CD14-positive monocyte (primary cell): ENCODE measurements around the gene THRB. TPM values are rescaled to one million over a fixed set of nuclear protein-coding genes. Genes with fewer than 3 reads are reported as not detected.

Experiments used
- DNase-seq, 3 donors: peaks; one replicate each; pipeline ENCODE4 v3.0.0-alpha.2; 2011 to 2022
- H2AFZ ChIP-seq: 2 replicates; pipeline ENCODE4 v1.6.0; 2012; ENCODE audit warnings: mild to moderate bottlenecking, low read depth, low read length, inconsistent platforms; ENCODE audit not compliant: insufficient read depth, poor library complexity, severe bottlenecking
- H3K27ac ChIP-seq, 2 donors: 1 replicate in 1 of 2; 2 replicates in 1 of 2; pipeline ENCODE4 v1.5.1; 2012 to 2013; ENCODE audit warnings: low read length in 2 of 2, control low read depth in 1 of 2, inconsistent platforms in 1 of 2, low read depth in 1 of 2, mild to moderate bottlenecking in 1 of 2
- H3K27me3 ChIP-seq, 2 donors: one replicate each; pipeline versions ENCODE4 v1.6.0 to v1.6.1; 2011 to 2013; ENCODE audit warnings: low read length in 2 of 2; ENCODE audit not compliant: control insufficient read depth in 2 of 2, insufficient read depth in 2 of 2
- H3K36me3 ChIP-seq, 2 donors: replicated peaks in 1 of 2; 1 replicate in 1 of 2; 2 replicates in 1 of 2; pipeline versions ENCODE4 v1.5.1 to v1.6.1; 2012 to 2013; ENCODE audit warnings: low read length in 2 of 2, control low read depth in 1 of 2, inconsistent platforms in 1 of 2, mild to moderate bottlenecking in 1 of 2; ENCODE audit not compliant: insufficient read depth in 2 of 2, control insufficient read depth in 1 of 2
- H3K4me1 ChIP-seq, 2 donors: 1 replicate in 1 of 2; 2 replicates in 1 of 2; pipeline versions ENCODE4 v1.5.1 to v1.6.1; 2012 to 2013; ENCODE audit warnings: low read length in 2 of 2, control low read depth in 1 of 2, inconsistent platforms in 1 of 2, mild to moderate bottlenecking in 1 of 2, moderate library complexity in 1 of 2; ENCODE audit not compliant: insufficient read depth in 2 of 2, control insufficient read depth in 1 of 2
- H3K4me2 ChIP-seq: replicated peaks from 2 replicates; pipeline ENCODE3; 2012; ENCODE audit warnings: low read length, moderate library complexity, mild to moderate bottlenecking; ENCODE audit not compliant: poor library complexity, severe bottlenecking; ENCODE audit errors: extremely low read depth
- H3K4me3 ChIP-seq, 3 experiments: fragments of 200-600 bp in 1 of 3; sonication (generic) in 1 of 3; replicated peaks in 1 of 3; 1 replicate in 2 of 3; 2 replicates in 1 of 3; pipeline ENCODE4 v1.5.1; 2011 to 2013; ENCODE audit warnings: low read length in 3 of 3, mild to moderate bottlenecking in 3 of 3, control low read depth in 2 of 3, low read depth in 2 of 3, inconsistent platforms in 1 of 3, moderate library complexity in 1 of 3
- H3K79me2 ChIP-seq: 2 replicates; pipeline ENCODE4 v1.6.0; 2012; ENCODE audit warnings: mild to moderate bottlenecking, control low read depth, inconsistent platforms, low read length, moderate library complexity; ENCODE audit not compliant: insufficient read depth
- H3K9ac ChIP-seq: 2 replicates; pipeline ENCODE4 v1.6.0; 2017; ENCODE audit warnings: low read length, mild to moderate bottlenecking; ENCODE audit not compliant: insufficient read depth, poor library complexity, severe bottlenecking
- H3K9me3 ChIP-seq, 2 donors: replicated peaks in 1 of 2; 1 replicate in 1 of 2; 2 replicates in 1 of 2; pipeline versions ENCODE4 v1.5.1 to v1.6.1; 2012 to 2013; ENCODE audit warnings: low read length in 2 of 2, control low read depth in 1 of 2; ENCODE audit not compliant: control insufficient read depth in 1 of 2, insufficient read depth in 1 of 2
- H4K20me1 ChIP-seq: 2 replicates; pipeline ENCODE4 v1.6.0; 2012; ENCODE audit warnings: mild to moderate bottlenecking, low read length, control low read depth, moderate library complexity; ENCODE audit not compliant: insufficient read depth
- H3K27ac Mint-ChIP-seq, 7 donors: one replicate each; pipeline ENCODE4 v1.8.0; 2020; ENCODE audit warnings: mild to moderate bottlenecking in 7 of 7, mixed read lengths in 7 of 7, moderate library complexity in 6 of 7, inconsistent platforms in 2 of 7
- H3K27me3 Mint-ChIP-seq, 3 donors: one replicate each; pipeline ENCODE4 v1.8.0; 2021 to 2022; ENCODE audit warnings: low read depth in 3 of 3, mild to moderate bottlenecking in 3 of 3, mixed read lengths in 3 of 3, moderate library complexity in 3 of 3, inconsistent platforms in 1 of 3
- H3K36me3 Mint-ChIP-seq, 2 donors: one replicate each; pipeline ENCODE4 v1.8.0; 2020; ENCODE audit warnings: mixed read lengths in 2 of 2, inconsistent platforms in 1 of 2, mild to moderate bottlenecking in 1 of 2
- H3K4me1 Mint-ChIP-seq: one replicate; pipeline ENCODE4 v1.8.0; 2020; ENCODE audit warnings: mild to moderate bottlenecking, mixed read lengths
- H3K4me3 Mint-ChIP-seq, 2 donors: one replicate each; pipeline ENCODE4 v1.8.0; 2020; ENCODE audit warnings: mild to moderate bottlenecking in 2 of 2, mixed read lengths in 2 of 2, moderate library complexity in 1 of 2
- H3K9me3 Mint-ChIP-seq, 7 donors: one replicate each; pipeline ENCODE4 v1.8.0; 2020 to 2022; ENCODE audit warnings: mixed read lengths in 7 of 7, mild to moderate bottlenecking in 6 of 7, moderate library complexity in 6 of 7, inconsistent platforms in 2 of 7
- CTCF ChIP-seq: fragments of 200-600 bp; IDR thresholded peaks from one replicate; pipeline ENCODE4 v1.8.0; 2022; ENCODE audit warnings: antibody characterized with exemption, mild to moderate bottlenecking
- WGBS: methylation state at CpG from one replicate; pipeline ENCODE4 v1.1.5; 2013; ENCODE audit warnings: missing lambda C conversion rate; ENCODE audit not compliant: insufficient coverage; 5-methylcytosine and 5-hydroxymethylcytosine counted together
- intact Hi-C, 2 donors: fragments of 100-400 bp; cut with micrococcal nuclease; formaldehyde crosslinking; loops; one replicate each; pipeline versions ENCODE4 v1.15.0 to v1.15.1; 2023
- polyA plus RNA-seq, 3 donors: library from polyadenylated mRNA; depleted of rRNA in 1 of 3; unstranded in 2 of 3; stranded (reverse) in 1 of 3; fragments of 300-500 nt in 2 of 3; fragments of >200 nt in 1 of 3; fragmentation: Illumina TruSeq in 2 of 3; gene quantifications; 1 replicate in 2 of 3; 2 replicates in 1 of 3; pipeline ENCODE4 v1.2.3, GENCODE V29; 2012 to 2021

Gene THRB
- polyA plus RNA-seq, 3 donors: 0.05 TPM; not detected in 2

GRCh38 chr3:24155276-24155675 is 339.4 kb downstream of the THRB start:
- no peak overlapping the region for H3K27ac ChIP-seq
- H3K79me2 ChIP-seq: no peaks in the 10 kb centered on the region
- no peaks in the 10 kb centered on the region for H3K4me1 ChIP-seq
- H4K20me1 ChIP-seq: no peaks in the 10 kb centered on the region
- no peak overlapping the region for H3K4me3 ChIP-seq
- H3K27ac Mint-ChIP-seq: no peak overlapping the region
- no peak overlapping the region for H2AFZ ChIP-seq
- intact Hi-C loops: no loop called here
- H3K9ac ChIP-seq: no peak overlapping the region
- no peak overlapping the region for H3K4me2 ChIP-seq
- no peak for DNase-seq
- H3K27me3 ChIP-seq: peaks cover 0 to 2% of the 10 kb centered on the region in 2 donors
- no peak for TF ChIP-seq CTCF
- no peak overlapping the region for H3K4me3 Mint-ChIP-seq
- peaks cover 5% of the 10 kb centered on the region for H3K4me1 Mint-ChIP-seq
- peaks cover 0 to 2% (median 2%) of the 10 kb centered on the region in 3 donors for H3K27me3 Mint-ChIP-seq
- H3K36me3 ChIP-seq: no peaks in the 10 kb centered on the region
- no peaks in the 10 kb centered on the region for H3K36me3 Mint-ChIP-seq
- no peaks in the 10 kb centered on the region for H3K9me3 ChIP-seq
- peaks cover 0 to 5% (median 0%) of the 10 kb centered on the region in 7 donors for H3K9me3 Mint-ChIP-seq

- peaks cover 0 to 4% (median 0%) of the 10 kb centered on the region in 7 donors for H3K9me3 Mint-ChIP-seq
- H3K36me3 Mint-ChIP-seq: no peaks in the 10 kb centered on the region
- no peaks in the 10 kb centered on the region for H3K9me3 ChIP-seq
- H3K36me3 ChIP-seq: no peaks in the 10 kb centered on the region
- no CpG with 5 or more reads among the region's 1 CpG for WGBS
- intact Hi-C loops: no loop called here
- H4K20me1 ChIP-seq: no peaks in the 10 kb centered on the region
- TF ChIP-seq CTCF: no peak
- H3K4me2 ChIP-seq: no peak overlapping the region
- H3K4me3 Mint-ChIP-seq: no peak overlapping the region
- peaks cover 5% of the 10 kb centered on the region for H3K4me1 Mint-ChIP-seq
- H3K9ac ChIP-seq: no peak overlapping the region
- H3K27ac ChIP-seq: no peak overlapping the region
- H3K27me3 ChIP-seq: peaks cover 0 to 2% of the 10 kb centered on the region in 2 donors
- H3K79me2 ChIP-seq: no peaks in the 10 kb centered on the region
- no peak for DNase-seq
- no peak overlapping the region for H3K27ac Mint-ChIP-seq
- H3K4me1 ChIP-seq: no peaks in the 10 kb centered on the region
- H2AFZ ChIP-seq: no peak overlapping the region
- no peak overlapping the region for H3K4me3 ChIP-seq
- H3K27me3 Mint-ChIP-seq: peaks cover 0 to 2% (median 0%) of the 10 kb centered on the region in 3 donors
These were observed 339.9 kb downstream of the THRB start for GRCh38 chr3:24154781-24155180.
